GM18526 (cell line): ENCODE data around the gene CHST9.

Source experiments
- POLR2A ChIP-seq: IDR thresholded peaks from 3 replicates; pipeline ENCODE4 v1.6.1; 2011; ENCODE audit not compliant: insufficient read length; ENCODE audit errors: extremely low read depth

CHST9 gene

DNA sequence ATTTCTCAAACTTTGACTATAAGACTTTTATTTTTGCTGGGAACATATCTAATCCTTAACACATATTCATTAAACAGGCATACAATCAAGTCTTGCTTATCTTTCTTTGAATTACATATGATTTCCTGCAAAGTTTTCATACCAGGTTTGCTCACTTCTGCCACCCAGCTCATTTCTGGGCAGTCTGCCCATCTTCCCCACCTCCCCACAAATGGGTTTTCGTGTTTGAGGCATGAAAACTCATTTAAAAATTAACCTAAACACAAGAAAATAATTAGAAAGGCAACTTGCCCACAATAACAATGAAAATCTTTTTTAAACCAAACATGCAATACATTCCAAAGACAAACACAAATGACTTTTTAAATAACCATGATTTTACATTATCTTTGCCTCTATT lies 3.4 kb downstream of the CHST9 start:
- TF ChIP-seq POLR2A = no peak

DNA sequence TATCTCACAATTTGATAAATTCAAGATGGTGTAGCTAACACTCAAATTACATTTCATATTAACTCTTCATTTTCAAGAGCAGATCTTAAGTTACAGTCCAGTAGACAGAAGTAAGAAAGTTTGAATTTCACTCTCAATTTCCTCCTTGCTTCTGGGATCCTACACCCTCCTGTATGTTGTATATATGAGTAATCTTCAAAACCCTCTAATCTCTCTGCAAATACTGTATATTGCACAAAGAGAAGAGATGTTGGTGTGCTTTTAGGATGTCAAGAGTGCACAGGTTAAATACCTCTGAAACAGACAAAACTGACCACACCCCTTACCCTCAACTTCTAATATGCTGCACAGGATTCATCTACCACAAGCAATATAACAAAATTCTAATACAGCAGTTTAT lies 6.7 kb downstream of the CHST9 start:
- TF ChIP-seq POLR2A = no peak

DNA sequence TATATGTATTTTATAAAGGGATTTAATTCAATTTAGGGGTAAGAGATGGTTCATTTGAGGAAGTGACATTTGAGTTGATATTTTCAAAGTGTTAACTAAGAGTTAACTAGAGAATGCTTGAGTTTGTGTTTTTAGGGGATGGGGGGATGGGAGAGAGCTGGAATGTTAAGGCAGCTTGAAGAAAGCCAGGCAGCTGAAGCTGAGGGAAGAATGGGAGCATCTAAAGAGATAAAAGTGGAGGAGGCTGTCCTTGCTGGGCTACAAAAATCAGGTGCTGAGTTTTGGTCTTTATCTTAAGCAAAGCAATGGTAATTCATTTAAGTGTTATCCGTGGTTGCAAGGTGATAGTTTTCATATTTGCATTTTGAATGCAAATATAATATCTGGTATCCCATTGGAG lies 9.2 kb downstream of the CHST9 start:
- TF ChIP-seq POLR2A = no peak

DNA sequence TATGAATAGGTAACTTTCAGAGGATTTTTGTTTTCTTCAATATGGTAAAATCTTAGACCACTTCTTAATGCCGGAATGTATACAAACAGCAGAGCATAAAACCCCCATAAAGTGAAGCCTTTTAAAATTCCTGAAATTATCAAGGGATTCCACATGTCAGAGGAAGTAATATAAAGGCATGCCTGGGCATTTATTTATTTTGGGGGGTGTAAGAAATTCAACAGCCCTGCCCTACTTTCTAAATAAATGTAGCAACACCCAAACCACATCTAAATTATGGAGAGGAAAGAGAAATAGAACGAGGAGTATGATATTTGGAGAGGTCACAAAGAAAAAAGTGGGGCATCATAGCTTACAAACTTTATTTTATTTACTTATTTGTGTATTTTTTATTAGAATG lies 9.9 kb downstream of the CHST9 start:
- no peak for TF ChIP-seq POLR2A

DNA sequence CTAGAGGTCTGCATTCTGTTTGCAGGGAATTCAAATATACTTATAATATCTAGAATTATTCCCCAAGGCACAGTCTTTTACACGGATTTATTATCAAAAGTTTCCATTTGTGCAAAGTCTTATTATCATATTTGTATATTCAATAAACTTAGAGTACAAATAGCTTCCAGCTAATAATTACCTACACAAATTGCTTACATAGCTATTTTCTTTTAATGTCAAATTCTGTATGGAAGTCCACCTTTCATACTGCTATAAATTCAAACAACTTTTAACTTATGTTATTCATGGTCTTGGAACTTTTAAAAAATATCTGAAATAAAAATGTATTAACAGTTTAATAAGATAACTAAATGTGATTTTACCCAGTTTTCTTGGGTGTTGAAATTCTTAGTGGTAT lies 13.1 kb downstream of the CHST9 start:
- no peak for TF ChIP-seq POLR2A

DNA sequence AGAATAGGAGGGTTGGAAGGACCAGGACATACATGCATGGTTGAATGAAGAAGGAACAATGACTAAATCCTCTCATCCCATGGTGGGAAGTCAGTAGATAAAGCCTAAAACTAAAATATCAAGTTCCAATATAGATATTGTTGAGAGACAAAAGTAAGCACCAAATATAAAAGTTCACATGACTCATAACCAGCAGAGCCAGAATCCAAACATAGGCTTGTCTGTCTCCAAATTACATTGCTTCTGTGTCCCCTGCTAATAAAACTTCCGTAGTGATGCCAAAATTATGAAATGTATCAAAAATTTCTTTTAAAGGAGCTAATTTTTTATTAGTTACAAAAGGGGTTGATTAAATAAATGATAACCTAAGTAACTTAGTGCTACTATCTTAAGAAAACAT lies 19.7 kb downstream of the CHST9 start:
- no peak for TF ChIP-seq POLR2A

DNA sequence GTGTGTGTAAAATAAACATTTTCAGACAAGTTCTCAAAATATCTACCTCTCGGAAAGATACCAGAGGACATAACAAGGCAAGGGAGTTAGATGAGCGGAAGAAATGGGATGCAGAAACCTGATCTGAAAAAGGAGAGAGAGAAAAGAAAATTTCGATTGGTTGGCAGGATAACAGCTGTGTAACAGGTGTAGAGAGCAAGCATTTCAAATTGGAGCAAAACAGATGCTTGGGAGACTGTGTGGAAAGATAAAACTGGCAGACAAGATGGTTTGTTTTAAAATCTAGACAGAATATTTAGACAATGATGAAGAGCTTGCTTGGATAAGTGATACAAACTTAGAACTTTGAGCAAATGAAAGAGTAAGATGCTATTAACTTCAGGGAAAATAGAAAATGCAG lies 20.2 kb downstream of the CHST9 start:
- no peak for TF ChIP-seq POLR2A

DNA sequence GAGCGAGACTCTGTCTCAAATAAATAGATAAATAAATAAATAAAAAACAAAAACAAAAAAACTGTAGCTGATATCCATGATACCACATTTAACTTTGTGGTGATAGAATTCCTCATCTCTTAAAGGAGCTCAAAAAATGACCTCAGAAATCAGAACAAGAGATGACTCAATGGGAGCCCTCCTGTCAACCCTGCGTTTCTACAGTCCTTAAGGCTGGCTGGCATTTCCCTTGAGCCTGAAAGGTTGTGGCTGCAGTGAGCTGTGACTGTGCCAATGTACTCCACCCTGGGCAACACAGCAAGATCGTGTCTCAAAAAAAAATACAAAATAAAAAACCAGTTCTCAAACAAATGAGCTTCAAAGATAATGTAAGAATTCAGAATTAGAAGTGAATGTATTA lies 40.4 kb downstream of the CHST9 start:
- no peak for TF ChIP-seq POLR2A

DNA sequence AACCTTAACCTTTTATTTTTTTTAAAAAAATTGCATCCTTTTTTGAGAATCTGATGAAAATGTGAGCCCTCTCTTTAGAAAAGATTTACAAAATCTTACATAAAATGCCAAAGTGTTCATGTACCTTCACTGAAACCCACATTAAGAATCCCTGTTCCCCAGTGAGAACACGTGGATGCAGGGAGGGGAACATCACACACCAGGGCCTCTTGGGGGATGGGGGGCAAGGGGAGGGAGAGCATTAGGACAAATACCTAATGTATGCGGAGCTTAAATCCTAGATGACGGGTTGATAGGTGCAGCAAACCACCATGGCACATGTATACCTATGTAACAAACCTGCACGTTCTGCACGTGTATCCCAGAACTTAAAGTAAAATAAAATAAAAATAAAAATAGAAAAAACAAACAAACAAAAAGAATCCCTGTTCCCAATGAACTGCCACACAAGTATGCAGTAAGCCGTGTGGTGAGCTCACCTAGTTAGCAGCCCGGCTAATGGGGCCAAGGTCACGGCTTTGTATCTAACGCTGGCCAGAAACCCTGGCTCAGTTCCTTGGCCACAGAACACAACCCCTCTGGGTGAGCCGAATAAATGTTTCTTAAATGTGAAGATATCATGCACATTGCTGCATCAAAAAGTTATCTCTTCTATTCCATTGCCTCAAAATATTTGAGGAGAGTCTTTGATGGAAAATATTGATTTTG lies 41.4 kb downstream of the CHST9 start:
- TF ChIP-seq POLR2A = no peak

DNA sequence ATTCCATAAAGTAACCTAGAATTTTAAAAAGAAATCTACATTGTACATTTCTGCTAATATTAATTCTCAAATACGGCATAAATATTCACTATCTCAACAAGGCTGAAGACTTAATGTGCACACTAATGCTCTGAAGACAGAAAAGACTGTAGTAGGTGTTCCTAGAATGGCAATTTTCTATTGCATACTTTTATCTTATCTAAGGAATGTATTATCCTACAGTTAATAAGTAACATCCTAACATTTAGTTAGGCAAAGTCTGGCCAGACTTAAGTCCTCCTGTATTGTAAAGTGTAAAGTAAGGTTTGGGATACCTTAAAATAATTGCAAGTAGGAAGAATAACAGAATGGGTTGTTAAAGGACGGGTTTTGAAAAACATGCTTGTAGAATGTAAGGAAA lies 42.2 kb downstream of the CHST9 start:
- no peak for TF ChIP-seq POLR2A

DNA sequence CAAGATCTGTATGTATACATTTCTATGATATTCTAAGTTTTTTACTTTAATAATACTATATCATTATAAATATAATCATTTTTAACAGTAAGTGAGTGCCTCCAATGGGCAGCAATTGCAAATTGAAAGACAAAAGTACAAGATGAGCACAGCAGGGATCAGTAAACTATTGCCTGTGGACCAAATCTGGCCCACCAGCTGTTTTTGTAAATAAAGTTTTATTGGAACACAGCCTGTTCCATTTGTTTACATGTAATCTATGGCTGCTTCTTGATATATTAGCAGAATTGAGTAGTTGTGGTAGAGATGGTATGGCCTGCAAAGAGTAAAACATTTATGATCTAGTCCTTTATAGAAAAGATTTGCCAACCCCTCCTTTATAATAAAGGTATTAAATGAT lies 43.2 kb downstream of the CHST9 start:
- no peak for TF ChIP-seq POLR2A

DNA sequence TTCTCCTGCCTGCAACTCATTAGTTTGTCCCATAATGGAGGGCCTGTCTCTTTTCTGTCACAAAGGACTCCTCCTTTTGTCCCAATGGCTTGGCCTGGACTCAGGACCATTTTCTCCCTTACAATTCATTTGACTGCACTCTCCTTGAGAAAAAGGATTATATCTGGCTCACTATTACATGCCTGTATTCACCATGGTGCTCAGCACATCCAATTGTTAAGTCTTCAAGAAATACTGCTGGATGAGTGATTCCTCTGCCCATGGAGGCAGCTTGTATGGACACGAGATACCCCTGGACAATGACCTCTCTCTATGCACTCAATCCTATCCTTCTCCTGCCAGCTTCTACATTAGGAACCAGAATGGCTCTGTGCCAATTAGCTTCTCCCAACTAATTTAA lies 47.0 kb downstream of the CHST9 start:
- no peak for TF ChIP-seq POLR2A

DNA sequence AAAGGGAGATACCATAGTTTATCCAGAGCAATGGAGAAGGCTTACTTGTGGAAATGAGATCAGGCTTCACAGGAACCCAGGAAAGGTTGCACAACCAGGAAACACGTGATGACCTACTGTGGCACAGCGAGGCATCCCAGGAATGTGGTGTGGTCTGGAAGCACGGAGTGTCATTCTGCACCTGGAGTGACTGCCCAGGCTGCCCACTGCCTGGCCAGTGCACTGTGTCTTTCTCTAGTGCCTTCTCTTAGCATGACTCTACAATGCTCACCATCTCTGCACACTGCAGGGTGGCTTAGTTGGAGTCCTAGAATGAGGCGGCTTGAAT lies 48.9 kb downstream of the CHST9 start:
- TF ChIP-seq POLR2A = no peak

DNA sequence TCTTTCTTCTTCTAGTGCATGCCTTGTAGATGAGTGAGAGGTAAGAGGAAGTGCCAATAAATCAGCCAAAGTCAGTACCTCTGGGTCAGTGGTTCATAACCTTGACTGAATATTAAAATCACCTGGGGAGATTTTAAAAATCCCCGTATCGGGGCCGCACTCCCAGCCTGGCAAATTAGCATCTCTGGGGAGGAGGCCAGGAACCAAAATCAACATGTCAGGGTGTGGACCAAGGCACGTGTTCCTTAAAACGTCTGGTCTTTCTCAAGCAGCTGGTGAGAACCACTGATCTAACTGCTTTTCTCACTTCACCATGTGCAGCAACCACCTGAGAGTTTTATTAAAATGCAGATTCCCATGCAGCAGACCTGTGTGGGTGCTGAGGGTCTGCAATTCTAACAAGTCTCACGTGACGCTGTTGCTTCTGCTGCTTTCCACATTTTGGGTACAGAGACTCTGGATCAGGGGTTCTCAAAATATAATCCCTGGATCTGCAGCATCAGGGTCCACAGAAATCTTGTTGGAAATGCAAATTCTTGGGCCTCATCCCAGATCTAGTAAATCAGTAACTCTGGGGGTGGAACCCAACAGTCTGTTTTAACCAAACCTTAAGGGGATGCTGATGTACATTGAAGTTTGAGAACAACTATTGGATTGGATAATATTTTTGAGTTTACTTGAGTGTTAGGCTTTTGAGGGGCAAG lies 49.5 kb downstream of the CHST9 start:
- TF ChIP-seq POLR2A = no peak

DNA sequence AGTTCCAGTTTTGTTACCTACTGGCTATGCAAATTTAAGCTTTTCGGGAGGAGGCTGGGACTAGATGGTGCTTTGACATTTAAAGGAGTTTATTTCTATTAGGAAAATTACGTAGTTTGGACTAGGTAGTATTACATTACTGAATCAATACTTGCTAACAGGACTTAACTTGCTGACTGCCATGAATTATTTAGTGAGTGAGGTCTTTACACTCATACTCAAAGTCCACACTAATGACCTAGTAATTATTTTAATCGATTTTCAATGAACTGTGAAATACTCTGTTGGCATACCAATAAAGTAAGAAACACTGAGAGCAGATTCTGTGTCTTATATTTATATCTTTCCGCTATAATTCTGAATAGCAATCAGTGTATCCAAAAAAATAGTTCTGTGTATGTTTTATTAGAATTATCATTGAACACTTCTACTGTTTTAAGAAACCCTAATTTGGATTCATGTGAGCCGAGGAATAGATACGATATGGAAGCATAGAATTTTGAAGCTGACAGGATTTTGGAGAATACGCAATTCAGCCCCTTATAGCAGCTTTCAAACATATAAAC lies 55.0 kb downstream of the CHST9 start:
- no peak for TF ChIP-seq POLR2A

DNA sequence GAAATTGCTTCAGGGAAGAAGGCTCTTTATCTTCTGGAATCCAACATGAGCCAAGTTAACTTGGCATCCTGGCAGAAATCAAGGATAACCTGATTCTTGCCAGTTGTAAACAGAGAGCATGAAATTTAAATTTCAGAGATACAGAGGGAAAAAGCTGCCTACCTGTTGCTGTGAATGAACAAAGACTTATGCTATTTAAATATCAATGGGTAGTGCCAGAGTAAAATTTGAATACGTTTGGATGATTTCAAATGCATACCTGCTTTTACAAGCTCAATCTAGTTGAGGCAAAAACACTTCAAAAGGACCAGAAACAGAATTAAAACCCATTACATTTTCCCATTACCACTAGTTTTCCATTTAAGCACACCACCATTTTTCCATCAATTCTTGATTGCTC lies 60.9 kb downstream of the CHST9 start:
- no peak for TF ChIP-seq POLR2A

DNA sequence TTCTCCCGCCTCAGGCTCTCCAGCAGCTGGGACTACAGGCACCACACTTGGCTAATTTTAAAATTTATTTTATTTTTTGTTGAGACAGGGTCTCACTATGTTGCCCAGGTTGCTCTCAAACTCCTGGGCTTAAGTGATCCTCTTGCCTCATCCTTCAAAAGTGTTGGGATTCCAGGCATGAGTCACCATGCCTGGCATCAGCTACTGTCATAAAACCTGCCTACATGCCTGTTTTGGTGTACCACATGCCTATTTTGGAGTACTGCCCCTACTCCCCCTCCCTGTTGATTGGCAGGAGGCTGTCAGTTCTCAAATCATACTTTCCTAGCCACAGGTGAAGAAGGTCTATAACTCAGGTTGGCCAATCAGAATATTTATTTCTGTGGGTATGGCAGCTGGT lies 64.0 kb downstream of the CHST9 start:
- no peak for TF ChIP-seq POLR2A
